ENCODE data around the gene ST6GALNAC6.
"Not testable (repeated sequence)": the region's sequence is repeated elsewhere in the genome, so short reads cannot be mapped to it uniquely, and the experiment has no call there.

ST6GALNAC6 gene

GRCh38 chr9:127887792-127888191 lies 11.6 kb downstream of the ST6GALNAC6 start:
- no peak for DNase-seq

- no peak for DNase-seq
Observed at GRCh38 chr9:127886401-127886972, 12.9 kb downstream of the ST6GALNAC6 start.

DNA sequence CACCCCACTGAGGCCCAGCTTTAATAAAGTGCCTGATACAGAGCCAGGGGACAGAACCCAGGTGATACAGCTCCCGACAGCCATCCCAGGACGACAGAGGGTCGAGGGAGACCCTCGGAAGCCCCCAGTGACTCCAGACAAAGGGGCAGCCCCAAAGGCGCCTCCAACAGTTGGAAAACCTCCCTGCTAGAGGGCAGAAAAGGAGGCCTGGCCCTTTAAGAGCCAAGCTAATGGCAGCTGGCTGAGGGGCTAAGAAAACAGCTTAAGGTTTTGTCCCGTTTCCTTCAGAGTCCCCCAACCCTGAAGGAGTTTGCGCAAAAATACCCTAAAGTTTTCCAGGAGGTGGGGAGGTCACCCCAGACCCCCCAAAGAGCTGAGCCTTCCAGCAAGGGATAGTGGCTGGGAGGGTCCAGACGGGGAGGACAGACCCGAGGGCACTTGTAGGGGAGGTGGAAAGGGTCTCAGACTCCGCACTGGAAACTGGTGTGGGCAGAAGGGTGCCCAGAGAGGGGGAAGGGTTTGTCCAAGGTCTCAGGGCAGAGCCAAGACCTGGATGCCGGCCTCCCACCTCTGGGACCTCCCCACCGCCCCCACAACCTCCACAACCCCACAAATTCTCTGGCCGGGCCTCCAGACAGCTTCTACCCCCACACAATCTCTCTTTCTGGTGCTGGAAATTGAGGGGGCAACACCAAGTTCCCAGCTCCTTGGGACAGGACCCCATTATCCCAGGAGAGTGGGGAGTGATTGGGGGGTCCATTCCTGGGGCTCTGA lies 13.7 kb downstream of the ST6GALNAC6 start:
- no peak for DNase-seq

GRCh38 chr9:127884976-127885490 lies 14.4 kb downstream of the ST6GALNAC6 start:
- DNase-seq, result no peak

GRCh38 chr9:127884427-127884911 lies 14.9 kb downstream of the ST6GALNAC6 start:
- DNase-seq, result no peak

DNA sequence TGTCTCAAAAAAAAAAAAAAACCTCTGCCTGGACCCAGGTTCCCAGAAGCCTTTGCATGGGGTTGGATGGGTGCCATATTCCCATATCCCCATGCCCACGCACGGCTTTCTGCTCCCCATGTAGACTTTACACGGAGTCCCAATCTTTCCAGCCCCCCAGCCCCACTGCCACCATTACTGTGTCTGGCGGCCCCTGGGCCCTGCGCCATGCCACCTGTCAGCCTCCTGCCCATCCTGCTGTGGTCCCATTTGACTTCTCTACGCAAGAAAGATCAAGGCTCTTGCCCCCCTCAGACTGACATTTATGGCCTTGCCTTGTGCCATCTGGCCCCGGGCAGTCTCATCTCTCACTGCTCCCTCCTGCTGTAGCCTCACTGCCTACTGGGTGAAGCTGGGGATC lies 15.4 kb downstream of the ST6GALNAC6 start:
- DNase-seq, result no peak

DNA sequence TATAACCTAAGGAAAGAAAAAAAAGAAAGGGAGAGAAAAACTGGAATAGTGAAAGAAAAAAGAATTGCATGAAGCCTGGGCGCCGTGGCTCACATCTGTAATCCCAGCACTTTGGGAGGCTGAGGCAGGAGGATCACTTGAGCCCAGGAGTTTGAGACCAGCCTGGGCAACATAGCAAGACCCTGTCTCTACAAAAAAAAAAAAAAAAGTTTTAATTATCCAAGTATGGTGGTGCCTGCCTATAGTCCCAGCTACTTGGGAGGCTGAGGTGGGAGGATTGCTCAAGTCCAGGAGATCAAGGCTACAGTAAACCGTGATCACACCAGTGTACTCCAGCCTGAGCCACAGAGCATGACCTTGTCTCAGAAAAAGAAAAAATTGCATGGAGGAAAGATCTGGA lies 17.7 kb downstream of the ST6GALNAC6 start:
- DNase-seq, result not testable (repeated sequence)

DNA sequence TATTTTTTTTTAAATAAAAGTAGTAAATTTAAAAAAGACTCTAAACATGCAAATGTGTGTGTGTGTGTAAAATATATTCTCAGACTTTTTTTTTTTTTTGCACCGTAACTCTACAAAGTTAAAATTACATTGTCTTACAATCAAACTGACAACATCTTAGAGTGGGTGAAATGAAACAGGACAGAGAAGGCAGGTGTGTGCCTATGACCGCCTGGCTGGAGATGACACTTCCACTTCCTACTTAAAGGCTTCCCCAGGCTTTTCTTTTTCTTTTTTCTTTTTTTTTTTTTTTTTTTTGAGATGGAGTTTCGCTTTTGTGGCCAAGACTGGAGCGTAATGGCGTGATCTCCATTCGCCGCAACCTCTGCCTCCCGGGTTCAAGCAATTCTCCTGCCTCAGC lies 19.3 kb downstream of the ST6GALNAC6 start:
- DNase-seq, result no peak

GRCh38 chr9:127878652-127879390 lies 20.6 kb downstream of the ST6GALNAC6 start:
- no peak for DNase-seq

GRCh38 chr9:127878001-127878651 lies 21.3 kb downstream of the ST6GALNAC6 start:
- DNase-seq, result no peak

- DNase-seq, result no peak
Observed at GRCh38 chr9:127877566-127877998, 21.8 kb downstream of the ST6GALNAC6 start, which contains the start of gene AK1. Gene AK1, minus strand, starts transcription at chr9:127877675. Its CDS starts 3,058 bp downstream, at chr9:127874617.

GRCh38 chr9:127876764-127877562 lies 22.4 kb downstream of the ST6GALNAC6 start:
- no peak for DNase-seq

DNA sequence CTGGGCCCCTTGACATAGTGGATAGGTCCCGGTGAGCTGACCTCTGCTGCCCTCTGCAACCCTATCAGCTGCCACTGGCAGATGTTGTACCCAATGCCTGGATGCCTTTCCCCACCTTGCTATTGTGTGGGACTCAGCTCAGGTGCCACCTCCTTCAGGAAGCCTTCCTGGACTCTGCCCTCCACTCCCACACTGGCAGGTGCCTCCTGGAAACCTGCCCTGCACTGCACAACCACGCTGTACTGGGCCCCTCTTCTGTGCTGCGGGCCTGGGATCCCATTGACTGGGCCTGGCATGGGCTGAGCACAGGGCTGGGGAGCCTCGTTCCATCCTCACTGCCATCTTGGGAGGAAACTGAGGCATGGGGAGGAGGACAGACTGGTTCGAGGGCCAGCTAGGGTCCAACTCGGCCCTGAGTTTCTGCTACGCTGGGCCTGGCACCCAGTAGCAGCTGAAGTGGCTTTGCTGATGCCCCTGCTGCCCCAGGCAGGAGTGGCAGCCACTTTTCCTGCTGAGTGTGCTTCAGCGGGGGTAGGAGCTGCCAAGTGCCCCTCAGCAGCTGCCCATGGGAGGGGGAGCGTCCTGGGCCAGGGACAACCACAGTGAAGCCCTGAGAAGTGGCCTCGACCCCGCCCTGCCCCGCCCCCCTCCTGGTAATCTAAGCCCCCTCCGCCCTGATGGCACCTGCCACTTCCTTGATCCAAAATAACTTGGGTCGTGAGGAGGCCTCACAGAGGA lies 23.2 kb downstream of the ST6GALNAC6 start:
- no peak for DNase-seq

- DNase-seq, result no peak
Observed at GRCh38 chr9:127875306-127875966, 24.0 kb downstream of the ST6GALNAC6 start.

DNA sequence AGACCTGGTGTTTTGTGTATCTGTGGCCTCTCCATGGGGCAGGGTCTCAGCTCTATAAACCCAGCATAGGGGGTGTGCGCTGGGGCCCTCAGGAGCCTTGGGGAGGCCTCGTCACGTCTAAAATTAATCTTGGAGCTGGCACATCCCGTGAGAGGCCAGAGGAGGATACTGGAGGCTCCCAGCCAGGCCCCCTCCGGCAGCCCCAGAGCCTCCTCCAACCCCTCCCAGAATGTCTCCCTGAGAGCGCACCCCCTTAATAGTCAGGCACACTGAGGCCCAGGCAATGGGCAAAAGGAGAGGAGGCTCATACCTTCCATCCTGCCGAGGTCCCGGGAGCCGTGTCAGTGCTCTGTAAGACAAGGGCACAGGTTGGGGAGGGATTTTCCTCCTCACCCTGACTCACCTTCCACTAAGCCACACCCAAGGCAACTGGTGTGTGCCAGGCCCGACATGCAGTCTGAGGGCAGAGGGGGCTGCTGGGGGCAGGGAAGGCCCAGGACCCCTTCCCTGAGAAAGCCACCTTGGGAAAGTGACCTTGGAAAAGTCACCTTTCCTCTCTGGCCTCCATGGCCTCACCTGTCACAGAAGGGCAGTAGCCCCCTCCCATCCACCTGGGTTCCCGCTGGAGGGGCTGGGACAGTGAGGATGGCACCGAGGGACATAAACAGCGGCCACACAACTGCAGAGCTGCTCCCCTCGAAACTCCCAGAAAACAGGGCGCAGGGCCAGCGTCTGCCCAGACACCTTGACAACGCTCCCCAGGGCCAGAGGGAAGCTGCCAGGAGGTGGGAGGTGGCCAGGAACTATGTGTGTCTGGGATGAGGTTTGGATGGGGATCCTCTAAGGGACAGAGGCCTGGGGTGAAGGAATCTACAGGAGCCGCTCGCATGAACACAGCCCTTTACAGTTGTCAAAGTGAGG lies 24.8 kb downstream of the ST6GALNAC6 start:
- DNase-seq, result no peak

- no peak for DNase-seq
Observed at GRCh38 chr9:127873886-127874285, 25.5 kb downstream of the ST6GALNAC6 start.

- DNase-seq, result no peak
Observed at GRCh38 chr9:127873223-127873691, 26.1 kb downstream of the ST6GALNAC6 start.

GRCh38 chr9:127872369-127873222 lies 26.8 kb downstream of the ST6GALNAC6 start:
- DNase-seq, result no peak

All from stimulated activated CD4-positive, alpha-beta T cell treated with anti-CD3 and anti-CD28 coated beads, Interleukin-2, amount 100 ng/mL, for 24 hours (primary cell).